ENCODE data around the gene MARS1.
A peak's percentile ranks its signal among the peaks of the same experiment; 100 is the strongest.

MARS1 gene

GRCh38 chr12:57522011-57522886 is 34.4 kb downstream of the MARS1 start, which contains the start of gene MBD6 (continued):
- TF ChIP-seq PATZ1 (tag by site-specific recombination; IDR thresholded peaks at IDR 0.05) (peak; percentile 99), KLF8 (tag by site-specific recombination; IDR thresholded peaks at IDR 0.05) (peak; percentile 94), ZNF610 (tag by site-specific recombination; IDR thresholded peaks at IDR 0.05; ENCODE audit: borderline replicate concordance) (no peak), ZSCAN18 (tag by site-specific recombination; IDR thresholded peaks at IDR 0.05) (peak; percentile 55; the same call in 1 of the 2 replicates), MEIS1 (CRISPR knock-in tag; IDR thresholded peaks at IDR 0.05; ENCODE audit: borderline replicate concordance) (no peak), PRDM10 (tag by site-specific recombination; IDR thresholded peaks at IDR 0.05) (peak; percentile 92), BCL6B (tag by site-specific recombination; IDR thresholded peaks at IDR 0.05) (no peak), ZBTB26 (tag by site-specific recombination; optimal IDR thresholded peaks at IDR 0.05) (peak; percentile 51), OSR2 (tag by site-specific recombination; IDR thresholded peaks at IDR 0.05) (0 out of 2 replicates have a peak, but pooled peaks have one; percentile 36), PRDM4 (tag by site-specific recombination; IDR thresholded peaks at IDR 0.05) (peak; percentile 92), PRDM1 (tag by site-specific recombination; IDR thresholded peaks at IDR 0.05) (peak; percentile 22; the same call in 1 of the 2 replicates), ZNF449 (tag by site-specific recombination; IDR thresholded peaks at IDR 0.05) (0 out of 2 replicates have a peak, but pooled peaks have one; percentile 11), KLF10 (tag by site-specific recombination; IDR thresholded peaks at IDR 0.05) (peak; percentile 92), ZNF19 (tag by site-specific recombination; IDR thresholded peaks at IDR 0.05; ENCODE audit: low read depth) (no peak), ZBTB48 (tag by site-specific recombination; IDR thresholded peaks at IDR 0.05) (peak; percentile 33; the same call in 1 of the 2 replicates), ZNF2 (tag by site-specific recombination; IDR thresholded peaks at IDR 0.05) (peak; percentile 69; the same call in 1 of the 2 replicates), SALL2 (tag by site-specific recombination; IDR thresholded peaks at IDR 0.05; ENCODE audit: borderline replicate concordance) (no peak), ZNF629 (tag by site-specific recombination; IDR thresholded peaks at IDR 0.05) (peak; percentile 80), SP7 (tag by site-specific recombination; IDR thresholded peaks at IDR 0.05) (peak; percentile 91), ZIC2 (tag by site-specific recombination; IDR thresholded peaks at IDR 0.05) (peak; percentile 60), ZNF394 (tag by site-specific recombination; IDR thresholded peaks at IDR 0.05; ENCODE audit: borderline replicate concordance) (peak; percentile 86), ZNF549 (tag by site-specific recombination; IDR thresholded peaks at IDR 0.05) (no peak), ZFP37 (tag by site-specific recombination; IDR thresholded peaks at IDR 0.05) (0 out of 2 replicates have a peak, but pooled peaks have one; percentile 24), ZNF501 (tag by site-specific recombination; IDR thresholded peaks at IDR 0.05) (peak; percentile 73; the same call in 1 of the 2 replicates)
